Neuron (in vitro differentiated cells): ENCODE data around the gene ADCY9.
"Not testable (repeated sequence)": the region's sequence is repeated elsewhere in the genome, so short reads cannot be mapped to it uniquely, and the experiment has no call there.

Source experiments
- H2AFZ ChIP-seq: one replicate; pipeline ENCODE4 v1.6.1; 2013; ENCODE audit warnings: low read depth, mild to moderate bottlenecking, inconsistent platforms, low read length, moderate library complexity
- H3K27me3 ChIP-seq: one replicate; pipeline ENCODE4 v1.6.1; 2013; ENCODE audit warnings: low read length; ENCODE audit not compliant: insufficient read depth
- H3K36me3 ChIP-seq: one replicate; pipeline ENCODE4 v1.6.1; 2013; ENCODE audit warnings: low read length; ENCODE audit not compliant: insufficient read depth
- H3K4me1 ChIP-seq: one replicate; pipeline ENCODE4 v1.6.1; 2013; ENCODE audit warnings: low read length; ENCODE audit not compliant: insufficient read depth
- H3K4me3 ChIP-seq: 2 replicates; pipeline ENCODE4 v1.5.1; 2013; ENCODE audit warnings: mild to moderate bottlenecking, low read length, moderate library complexity
- H3K9me3 ChIP-seq: one replicate; pipeline ENCODE4 v1.6.1; 2013; ENCODE audit warnings: low read length

Gene ADCY9

GRCh38 chr16:3953728-3954410, 162.4 kb downstream of the ADCY9 start:
- H2AFZ ChIP-seq: no peak overlapping the region

GRCh38 chr16:3952737-3953131, 163.5 kb downstream of the ADCY9 start:
- Histone ChIP-seq H3K27me3 (no peaks in the 10 kb centered on the region), H2AFZ (no peak overlapping the region), H3K36me3 (no peaks in the 10 kb centered on the region), H3K9me3 (no peaks in the 10 kb centered on the region), H3K4me1 (no peaks in the 10 kb centered on the region), H3K4me3 (no peak overlapping the region)

More at GRCh38 chr16:3953728-3954410, 162.4 kb downstream of the ADCY9 start:
- no peaks in the 10 kb centered on the region for H3K9me3 ChIP-seq
- H3K4me1 ChIP-seq: no peaks in the 10 kb centered on the region
- no peak overlapping the region for H3K4me3 ChIP-seq
- H3K27me3 ChIP-seq: no peaks in the 10 kb centered on the region
- H3K36me3 ChIP-seq: no peaks in the 10 kb centered on the region

DNA sequence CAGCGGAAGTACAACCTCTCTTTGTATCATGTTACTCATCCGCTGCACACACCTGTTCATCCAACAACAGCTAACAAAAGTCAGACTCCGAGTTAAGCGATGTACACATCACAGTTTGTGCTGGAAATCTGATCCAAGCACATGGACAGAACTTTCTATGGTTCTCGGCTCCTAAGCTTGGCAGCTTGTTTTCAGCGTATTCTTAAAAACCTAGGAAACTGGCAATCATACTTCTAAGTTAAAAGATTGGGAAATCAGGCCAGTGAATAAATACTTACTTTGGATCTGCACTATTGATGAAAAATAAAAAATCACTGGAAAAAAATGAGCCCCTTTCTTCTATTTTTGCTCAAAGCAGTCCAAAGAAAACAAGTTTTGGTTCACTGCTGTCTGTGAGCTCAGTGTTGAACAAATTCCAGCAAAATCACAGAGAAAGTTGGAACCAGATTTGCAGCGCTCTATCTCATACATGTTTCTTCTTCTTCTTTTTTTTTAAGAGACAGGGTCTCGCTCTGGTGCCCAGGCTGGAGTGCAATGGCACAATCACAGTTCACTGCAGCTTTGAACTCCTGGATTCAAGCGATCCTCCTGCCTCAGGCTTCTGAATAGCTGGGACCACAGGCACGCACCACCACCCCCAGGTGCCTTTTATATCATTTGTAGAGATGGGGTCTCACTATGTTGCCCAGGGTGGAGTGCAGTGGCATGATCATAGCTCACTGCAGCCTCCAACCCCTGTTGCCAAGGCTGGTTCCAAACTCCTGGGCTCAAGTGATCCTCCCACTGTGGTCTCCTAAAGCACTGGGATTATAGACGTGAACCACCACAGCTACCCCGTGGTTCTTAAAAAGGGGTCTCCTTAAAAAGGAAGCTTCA, 164.1 kb downstream of the ADCY9 start:
- Histone ChIP-seq H3K9me3 (no peaks in the 10 kb centered on the region), H3K4me3 (no peak overlapping the region), H3K4me1 (no peaks in the 10 kb centered on the region), H3K27me3 (no peaks in the 10 kb centered on the region), H3K36me3 (no peaks in the 10 kb centered on the region), H2AFZ (no peak overlapping the region)

- not testable (repeated sequence) for H3K4me1 ChIP-seq, H3K4me3 ChIP-seq, H3K27me3 ChIP-seq, H3K36me3 ChIP-seq, H2AFZ ChIP-seq, H3K9me3 ChIP-seq
These were observed 164.9 kb downstream of the ADCY9 start for GRCh38 chr16:3951380-3951779.

DNA sequence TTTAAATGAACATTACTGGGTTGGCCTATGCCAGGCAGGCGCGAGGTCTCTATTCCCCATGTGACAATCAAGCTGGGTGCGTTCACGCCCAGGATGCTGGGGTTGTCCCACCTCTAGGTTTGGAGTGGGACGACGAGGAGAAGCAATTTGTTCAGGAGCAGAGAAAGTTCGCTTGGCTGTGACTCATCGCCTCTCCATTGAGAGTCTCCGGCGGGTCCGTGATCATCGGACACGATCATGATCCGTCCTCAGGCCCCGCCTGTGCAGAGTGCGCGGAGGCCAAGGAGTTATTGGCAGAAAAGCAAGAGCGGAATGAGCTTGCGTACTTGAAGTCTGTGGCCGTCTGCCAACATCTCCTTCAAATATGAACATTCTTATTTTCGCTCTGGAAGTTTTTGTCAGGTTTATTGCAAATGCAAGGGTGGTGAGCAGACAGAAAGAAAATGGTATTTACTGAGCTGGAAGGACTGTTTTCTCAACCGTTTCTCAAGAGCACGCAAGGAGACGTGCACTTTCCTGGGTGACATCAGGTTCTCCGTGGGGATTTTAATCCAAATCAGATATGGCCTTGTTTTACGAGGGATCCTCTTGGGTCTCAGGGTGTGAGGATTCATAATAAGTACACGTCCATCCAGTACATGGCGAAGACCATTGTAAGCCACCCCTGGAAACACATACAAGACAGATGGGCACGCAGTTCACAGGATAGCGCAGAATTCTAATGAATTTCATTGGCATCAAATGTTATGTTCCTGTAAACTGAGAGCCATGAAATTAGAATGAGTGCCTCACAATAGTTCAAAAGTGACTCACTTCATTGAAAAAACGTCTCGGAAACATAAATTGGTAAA, 165.7 kb downstream of the ADCY9 start:
- Histone ChIP-seq H3K9me3 (no peaks in the 10 kb centered on the region), H2AFZ (no peak overlapping the region), H3K4me3 (no peak overlapping the region), H3K4me1 (no peaks in the 10 kb centered on the region), H3K36me3 (no peaks in the 10 kb centered on the region), H3K27me3 (no peaks in the 10 kb centered on the region)

- no peaks in the 10 kb centered on the region for H3K36me3 ChIP-seq
- H3K4me1 ChIP-seq: no peaks in the 10 kb centered on the region
- H3K9me3 ChIP-seq: no peaks in the 10 kb centered on the region
- H3K27me3 ChIP-seq: no peaks in the 10 kb centered on the region
- H3K4me3 ChIP-seq: no peak overlapping the region
- H2AFZ ChIP-seq: no peak overlapping the region
These were observed 166.3 kb downstream of the ADCY9 start for GRCh38 chr16:3949946-3950342.

GRCh38 chr16:3949287-3949686, 167.0 kb downstream of the ADCY9 start:
- no peaks in the 10 kb centered on the region for H3K4me1 ChIP-seq
- H3K27me3 ChIP-seq: no peaks in the 10 kb centered on the region
- H2AFZ ChIP-seq: no peak overlapping the region
- H3K4me3 ChIP-seq: no peak overlapping the region
- H3K36me3 ChIP-seq: no peaks in the 10 kb centered on the region
- no peaks in the 10 kb centered on the region for H3K9me3 ChIP-seq

DNA sequence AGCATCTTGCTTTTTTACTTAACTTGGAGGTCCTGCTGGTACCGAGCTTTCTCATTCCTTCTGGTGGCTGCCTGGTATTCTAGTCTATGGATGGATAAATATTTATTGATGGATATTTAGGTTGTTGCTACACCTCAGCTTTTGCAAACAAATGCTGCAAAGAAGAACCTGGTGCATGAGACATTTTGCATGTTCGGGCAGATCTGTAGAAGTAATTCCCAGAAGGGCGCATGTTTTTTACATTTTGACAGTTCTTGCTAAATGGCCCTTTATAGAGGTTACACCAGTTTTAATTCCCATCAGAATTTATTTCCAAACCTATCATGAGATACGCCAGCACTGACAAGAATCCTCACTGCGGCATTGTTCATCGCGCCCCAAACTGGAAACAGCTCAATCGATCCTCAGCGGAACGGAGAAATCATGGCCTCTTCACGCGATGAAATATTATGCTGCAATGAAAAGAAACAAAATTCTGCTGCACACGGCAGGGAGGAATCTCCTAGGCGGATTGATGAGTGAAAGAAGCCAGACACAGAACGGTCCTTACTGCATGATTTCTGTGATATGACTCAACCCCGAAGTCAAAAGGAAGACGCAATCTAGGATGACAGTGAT, 167.8 kb downstream of the ADCY9 start:
- Histone ChIP-seq H3K36me3 (no peaks in the 10 kb centered on the region), H3K4me3 (no peak overlapping the region), H3K9me3 (peaks cover 4% of the 10 kb centered on the region), H2AFZ (no peak overlapping the region), H3K4me1 (no peaks in the 10 kb centered on the region), H3K27me3 (no peaks in the 10 kb centered on the region)

GRCh38 chr16:3946604-3947180, 169.6 kb downstream of the ADCY9 start:
- H3K9me3 ChIP-seq: peaks cover 9% of the 10 kb centered on the region
- no peaks in the 10 kb centered on the region for H3K27me3 ChIP-seq
- H3K36me3 ChIP-seq: no peaks in the 10 kb centered on the region
- no peaks in the 10 kb centered on the region for H3K4me1 ChIP-seq
- no peak overlapping the region for H3K4me3 ChIP-seq
- no peak overlapping the region for H2AFZ ChIP-seq

DNA sequence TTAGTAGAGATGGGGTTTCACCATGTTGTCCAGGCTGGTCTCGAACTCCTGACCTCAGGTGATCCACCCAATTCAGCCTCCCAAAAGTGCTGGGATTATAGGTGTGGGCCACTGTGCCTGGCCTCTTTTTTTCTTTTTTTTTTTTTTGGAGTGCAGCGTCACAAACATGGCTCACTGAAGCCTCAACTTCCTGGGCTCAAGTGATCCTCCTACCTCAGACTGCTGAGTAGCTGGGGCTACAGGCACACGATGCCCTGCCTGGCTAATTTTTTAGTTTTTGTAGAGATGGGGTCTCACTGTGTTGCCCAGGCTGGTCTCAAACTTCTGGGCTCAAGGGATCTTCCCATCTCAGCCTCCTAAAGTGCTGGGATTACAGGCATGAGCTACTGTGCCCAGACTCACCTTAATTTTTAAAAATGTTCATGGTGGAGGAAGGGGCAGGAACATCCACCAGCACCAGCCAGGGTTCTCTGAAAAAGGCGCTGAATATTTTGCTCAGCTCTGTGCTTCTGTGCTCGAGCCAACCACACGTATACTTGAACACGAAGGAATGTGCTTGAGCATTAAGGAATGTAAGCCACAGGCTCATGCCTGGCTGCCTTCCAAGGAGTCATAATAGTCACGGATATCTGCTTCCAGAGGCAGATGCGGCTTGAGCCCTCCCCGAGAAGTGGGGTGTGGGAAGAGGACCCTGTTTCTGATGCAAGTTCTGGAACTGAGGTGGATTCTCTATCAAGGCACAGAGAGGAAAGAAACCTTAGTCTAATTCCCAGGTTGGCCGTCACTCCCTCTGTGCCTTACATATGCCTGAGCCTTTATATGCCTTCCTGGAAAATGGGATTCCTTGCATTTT, 170.3 kb downstream of the ADCY9 start:
- no peaks in the 10 kb centered on the region for H3K4me1 ChIP-seq
- no peaks in the 10 kb centered on the region for H3K27me3 ChIP-seq
- H2AFZ ChIP-seq: no peak overlapping the region
- no peak overlapping the region for H3K4me3 ChIP-seq
- no peaks in the 10 kb centered on the region for H3K36me3 ChIP-seq
- peaks cover 9% of the 10 kb centered on the region for H3K9me3 ChIP-seq

GRCh38 chr16:3944457-3944856, 171.8 kb downstream of the ADCY9 start:
- not testable (repeated sequence) for H3K36me3 ChIP-seq, H3K4me3 ChIP-seq, H3K4me1 ChIP-seq

DNA sequence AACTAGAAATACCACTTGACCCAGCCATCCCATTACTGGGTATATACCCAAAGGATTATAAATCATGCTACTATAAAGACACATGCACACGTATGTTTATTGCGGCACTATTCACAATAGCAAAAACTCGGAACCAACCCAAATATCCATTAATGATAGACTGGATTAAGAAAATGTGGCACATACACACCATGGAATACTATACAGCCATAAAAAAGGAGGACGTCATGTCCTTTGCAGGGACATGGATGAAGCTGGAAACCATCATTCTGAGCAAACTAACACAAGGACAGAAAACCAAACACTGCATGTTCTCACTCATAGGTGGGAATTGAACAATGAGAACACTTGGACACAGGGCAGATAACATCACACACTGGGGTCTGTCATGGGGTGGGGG, 174.1 kb downstream of the ADCY9 start:
- not testable (repeated sequence) for H3K9me3 ChIP-seq, H2AFZ ChIP-seq, H3K36me3 ChIP-seq, H3K27me3 ChIP-seq, H3K4me3 ChIP-seq, H3K4me1 ChIP-seq

More at GRCh38 chr16:3944457-3944856, 171.8 kb downstream of the ADCY9 start:
- not testable (repeated sequence) for H3K9me3 ChIP-seq, H3K27me3 ChIP-seq, H2AFZ ChIP-seq
